Duodenal mucosa (tissue), 2 donors: ENCODE measurements around the gene MRPL17.
"Not testable (repeated sequence)": the region's sequence is repeated elsewhere in the genome, so short reads cannot be mapped to it uniquely, and the experiment has no call there.

ENCODE experiments used
- H3K27ac ChIP-seq: one replicate; pipeline ENCODE4 v1.7.0; 2013; ENCODE audit warnings: low read depth, low read length
- H3K27me3 ChIP-seq, 2 donors: one replicate each; pipeline ENCODE4 v1.7.0; 2013; ENCODE audit warnings: low read length in 2 of 2, control low read depth in 1 of 2; ENCODE audit not compliant: insufficient read depth in 2 of 2, control insufficient read depth in 1 of 2
- H3K36me3 ChIP-seq, 2 donors: one replicate each; pipeline ENCODE4 v1.7.0; 2013; ENCODE audit warnings: low read length in 2 of 2, control low read depth in 1 of 2; ENCODE audit not compliant: insufficient read depth in 2 of 2, control insufficient read depth in 1 of 2
- H3K4me1 ChIP-seq, 2 donors: one replicate each; pipeline ENCODE4 v1.7.0; 2013; ENCODE audit warnings: low read length in 2 of 2, control low read depth in 1 of 2; ENCODE audit not compliant: insufficient read depth in 2 of 2, control insufficient read depth in 1 of 2
- H3K4me3 ChIP-seq, 2 donors: one replicate each; pipeline ENCODE4 v1.7.0; 2013; ENCODE audit warnings: low read length in 2 of 2, low read depth in 1 of 2
- H3K9ac ChIP-seq, 2 donors: one replicate each; pipeline ENCODE4 v1.7.0; 2013; ENCODE audit warnings: low read length in 2 of 2, low read depth in 1 of 2
- H3K9me3 ChIP-seq, 2 donors: one replicate each; pipeline ENCODE4 v1.7.0; 2013; ENCODE audit warnings: low read length in 2 of 2, control low read depth in 1 of 2; ENCODE audit not compliant: control insufficient read depth in 1 of 2

MRPL17 gene

GRCh38 chr11:6682936-6683861 is at the start of gene MRPL17:
Gene MRPL17 (minus strand): TSS chr11:6683340. CDS start chr11:6683296, 44 bp downstream.
- Histone ChIP-seq H3K4me3 (peak within 1 kb of the TSS; percentile 98 to 99), H3K27me3 (no peaks in the 10 kb centered on the region), H3K9ac (peak within 1 kb of the TSS; percentile 90 to 94), H3K27ac (peak within 1 kb of the TSS; percentile 77), H3K4me1 (peaks cover 12 to 13% of the 10 kb centered on the region in 2 donors), H3K36me3 (peaks cover 0 to 7% of the 10 kb centered on the region in 2 donors), H3K9me3 (no peaks in the 10 kb centered on the region)

DNA sequence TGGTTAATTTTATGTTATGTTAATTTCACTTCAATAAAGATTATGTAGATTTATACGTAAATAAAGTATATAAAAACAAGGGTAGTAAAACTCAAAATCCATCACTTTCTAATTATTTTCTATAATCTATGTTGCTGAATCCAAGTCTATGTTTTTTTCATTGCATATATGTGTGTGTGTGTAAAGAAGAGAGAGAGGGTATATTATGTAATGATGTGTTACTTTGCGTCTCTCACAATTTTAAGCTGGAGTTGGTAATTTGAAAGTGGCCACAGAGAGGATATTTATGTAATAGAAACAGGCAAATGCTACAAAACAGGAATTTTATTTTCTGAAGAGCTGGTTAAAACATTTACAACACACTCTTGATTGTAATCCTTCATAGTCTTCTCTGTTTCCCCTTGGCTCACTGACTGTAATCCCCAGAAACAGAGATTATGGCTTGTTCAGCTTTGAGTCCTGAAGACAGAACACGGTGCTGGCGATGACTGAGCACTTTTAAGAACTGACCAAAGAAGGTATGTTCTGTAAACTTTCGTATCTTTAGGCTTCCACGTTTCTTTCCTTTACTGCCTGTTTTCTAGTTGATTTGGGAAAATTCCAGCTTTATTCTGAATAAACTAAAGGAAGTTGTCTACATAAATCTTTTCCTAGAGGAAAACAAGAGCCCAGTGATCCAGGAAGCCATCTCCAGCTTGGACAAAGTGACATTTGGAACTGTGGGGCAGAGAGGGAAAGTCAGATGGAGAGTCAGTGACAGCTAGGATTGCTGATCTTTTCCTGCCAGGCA is 45.0 kb upstream of the MRPL17 start:
- H3K27ac ChIP-seq: no peak overlapping the region
- no peaks in the 10 kb centered on the region for H3K9me3 ChIP-seq
- H3K9ac ChIP-seq: no peak overlapping the region
- H3K36me3 ChIP-seq: no peaks in the 10 kb centered on the region
- H3K4me1 ChIP-seq: peaks cover 0 to 4% of the 10 kb centered on the region in 2 donors
- no peak overlapping the region for H3K4me3 ChIP-seq
- H3K27me3 ChIP-seq: no peaks in the 10 kb centered on the region

DNA sequence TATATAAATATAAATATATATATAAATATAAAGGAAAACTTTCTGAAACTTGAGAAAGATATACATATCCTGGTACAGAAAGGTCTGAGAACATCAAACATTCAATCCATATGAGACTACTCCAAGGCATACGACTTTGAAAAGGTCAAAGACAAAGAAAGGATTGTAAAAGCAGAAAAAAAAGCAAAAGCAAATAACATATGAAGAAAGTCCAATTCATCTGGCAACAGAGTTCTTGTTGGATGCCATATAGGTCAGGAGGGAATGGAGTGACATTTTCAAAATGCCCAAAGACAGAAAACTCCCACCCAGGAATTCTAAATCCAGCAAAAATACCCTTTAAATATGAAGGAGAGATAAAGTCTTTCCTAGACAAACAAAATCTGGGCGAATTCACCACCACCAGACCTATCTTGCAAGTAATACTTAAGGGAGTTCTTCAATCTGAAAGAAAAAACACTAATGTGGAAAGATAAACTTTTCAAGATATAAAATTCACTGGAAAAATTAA is 42.3 kb upstream of the MRPL17 start:
- H3K9ac ChIP-seq: no peak overlapping the region
- peaks cover 4 to 5% of the 10 kb centered on the region in 2 donors for H3K4me1 ChIP-seq
- no peaks in the 10 kb centered on the region for H3K27me3 ChIP-seq
- H3K27ac ChIP-seq: no peak overlapping the region
- no peaks in the 10 kb centered on the region for H3K9me3 ChIP-seq
- H3K4me3 ChIP-seq: no peak overlapping the region
- peaks cover 0 to 3% of the 10 kb centered on the region in 2 donors for H3K36me3 ChIP-seq

- Histone ChIP-seq H3K36me3 (peaks cover 0 to 3% of the 10 kb centered on the region in 2 donors), H3K9me3 (no peaks in the 10 kb centered on the region), H3K27ac (no peak overlapping the region), H3K27me3 (no peaks in the 10 kb centered on the region), H3K9ac (no peak overlapping the region), H3K4me1 (peaks cover 4 to 5% of the 10 kb centered on the region in 2 donors), H3K4me3 (no peak overlapping the region)
Observed at GRCh38 chr11:6724013-6724412, 40.9 kb upstream of the MRPL17 start.

DNA sequence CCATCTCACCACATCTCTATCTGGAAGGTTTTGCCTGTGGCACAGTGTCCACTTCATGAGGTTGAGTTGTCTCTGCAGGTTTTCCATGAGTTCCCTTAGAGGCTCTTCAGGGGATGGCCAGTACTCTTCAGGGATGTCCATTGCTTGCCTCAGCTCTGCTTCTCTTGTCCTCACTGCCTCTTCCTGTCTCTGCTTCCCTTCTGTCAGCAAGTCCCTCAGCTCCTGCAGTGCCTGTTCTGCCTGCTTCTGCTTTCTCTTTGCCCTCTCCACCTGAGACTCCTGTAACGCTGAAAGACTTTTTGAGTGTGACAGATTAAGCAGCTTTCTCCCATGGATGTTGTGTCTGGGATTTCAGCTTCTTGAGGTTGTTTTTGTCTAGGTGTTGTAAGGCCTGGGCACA is 38.2 kb upstream of the MRPL17 start:
- Histone ChIP-seq H3K9ac (no peak overlapping the region), H3K27ac (no peak overlapping the region), H3K4me1 (peaks cover 0 to 5% of the 10 kb centered on the region in 2 donors), H3K9me3 (no peaks in the 10 kb centered on the region), H3K4me3 (no peak overlapping the region), H3K36me3 (peaks cover 0 to 3% of the 10 kb centered on the region in 2 donors), H3K27me3 (no peaks in the 10 kb centered on the region)

DNA sequence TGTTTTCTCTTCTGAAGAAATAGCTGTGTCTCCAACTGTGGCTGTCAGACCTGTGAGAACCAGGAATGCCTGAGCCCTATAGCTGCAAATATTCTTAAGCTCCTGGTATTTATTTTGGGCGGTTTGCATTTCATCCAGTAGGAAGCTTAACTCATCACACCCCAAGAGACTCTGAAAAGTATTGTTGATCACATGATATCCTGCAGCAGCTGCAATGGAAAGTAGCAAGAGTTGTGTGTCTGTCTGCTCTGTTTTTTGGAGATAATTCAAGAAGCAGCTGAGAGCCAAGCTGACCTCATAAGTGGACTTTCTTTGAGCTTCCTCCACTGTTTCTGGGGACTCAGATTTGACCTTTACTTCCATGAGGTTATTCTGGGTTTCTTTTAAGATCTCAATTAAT is 36.4 kb upstream of the MRPL17 start:
- no peak overlapping the region for H3K4me3 ChIP-seq
- no peak overlapping the region for H3K27ac ChIP-seq
- peaks cover 0 to 5% of the 10 kb centered on the region in 2 donors for H3K4me1 ChIP-seq
- peaks cover 0 to 3% of the 10 kb centered on the region in 2 donors for H3K36me3 ChIP-seq
- no peaks in the 10 kb centered on the region for H3K27me3 ChIP-seq
- no peaks in the 10 kb centered on the region for H3K9me3 ChIP-seq
- H3K9ac ChIP-seq: no peak overlapping the region

GRCh38 chr11:6717426-6717825 is 34.3 kb upstream of the MRPL17 start:
- peaks cover 0 to 5% of the 10 kb centered on the region in 2 donors for H3K4me1 ChIP-seq
- no peaks in the 10 kb centered on the region for H3K27me3 ChIP-seq
- H3K36me3 ChIP-seq: peaks cover 0 to 3% of the 10 kb centered on the region in 2 donors
- H3K9me3 ChIP-seq: no peaks in the 10 kb centered on the region
- no peak overlapping the region for H3K4me3 ChIP-seq
- H3K27ac ChIP-seq: no peak overlapping the region
- no peak overlapping the region for H3K9ac ChIP-seq

- H3K27me3 ChIP-seq, H3K9me3 ChIP-seq, H3K36me3 ChIP-seq, H3K27ac ChIP-seq, H3K4me1 ChIP-seq, H3K4me3 ChIP-seq, H3K9ac ChIP-seq: not testable (repeated sequence)
Observed at GRCh38 chr11:6711552-6711951, 28.4 kb upstream of the MRPL17 start.

DNA sequence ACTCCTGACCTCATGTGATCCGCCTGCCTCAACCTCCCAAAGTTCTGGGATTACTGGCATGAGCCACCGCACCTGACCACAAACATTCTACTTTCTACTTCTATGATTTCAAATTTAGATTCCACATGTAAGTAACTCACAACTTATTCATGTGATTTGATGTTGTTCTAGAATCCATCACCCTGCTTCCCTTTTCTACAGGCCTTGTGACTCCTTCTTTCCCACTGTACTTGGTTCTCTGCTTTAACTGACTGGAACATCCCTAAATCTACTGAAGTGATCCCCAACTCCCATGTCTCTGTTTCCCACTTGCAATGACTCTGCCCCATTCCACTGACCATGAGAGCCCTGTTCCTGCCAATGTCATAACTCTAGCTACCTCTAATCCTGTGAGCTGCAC is 25.7 kb upstream of the MRPL17 start:
- Histone ChIP-seq H3K4me1 (no peaks in the 10 kb centered on the region), H3K9me3 (no peaks in the 10 kb centered on the region), H3K9ac (no peak overlapping the region), H3K4me3 (no peak overlapping the region), H3K27me3 (no peaks in the 10 kb centered on the region), H3K36me3 (no peaks in the 10 kb centered on the region), H3K27ac (no peak overlapping the region)
